Vagina (tissue), 2 donors: ENCODE data around the gene UBAP1.

Experiments
- CTCF ChIP-seq, 3 experiments: fragments of 450-650 bp in 2 of 3; fragments of 200-600 bp in 1 of 3; sonication (generic) in 1 of 3; IDR thresholded peaks; one replicate each; pipeline ENCODE4 v1.5.1; 2017 to 2019; ENCODE audit warnings: antibody characterized with exemption in 3 of 3, mild to moderate bottlenecking in 2 of 3, moderate library complexity in 2 of 3
- POLR2A ChIP-seq, 2 donors: fragments of 450-650 bp; IDR thresholded peaks; one replicate each; pipeline ENCODE4 v1.6.1; 2017; ENCODE audit warnings: antibody characterized with exemption in 2 of 2, mild to moderate bottlenecking in 2 of 2, moderate library complexity in 2 of 2

GRCh38 chr9:34282096-34282495, 103.3 kb downstream of the UBAP1 start:
- TF ChIP-seq POLR2A (IDR thresholded peaks at IDR 0.05), result no peak
- no peak for TF ChIP-seq CTCF (IDR thresholded peaks at IDR 0.05)
